Measurements from ENCODE around the gene CLIC6. TPM values are rescaled to one million over a fixed set of nuclear protein-coding genes. Genes with fewer than 3 reads are reported as not detected.

CLIC6 gene
- total RNA-seq, 1 experiment from 2014 or later: 0.24 TPM

DNA sequence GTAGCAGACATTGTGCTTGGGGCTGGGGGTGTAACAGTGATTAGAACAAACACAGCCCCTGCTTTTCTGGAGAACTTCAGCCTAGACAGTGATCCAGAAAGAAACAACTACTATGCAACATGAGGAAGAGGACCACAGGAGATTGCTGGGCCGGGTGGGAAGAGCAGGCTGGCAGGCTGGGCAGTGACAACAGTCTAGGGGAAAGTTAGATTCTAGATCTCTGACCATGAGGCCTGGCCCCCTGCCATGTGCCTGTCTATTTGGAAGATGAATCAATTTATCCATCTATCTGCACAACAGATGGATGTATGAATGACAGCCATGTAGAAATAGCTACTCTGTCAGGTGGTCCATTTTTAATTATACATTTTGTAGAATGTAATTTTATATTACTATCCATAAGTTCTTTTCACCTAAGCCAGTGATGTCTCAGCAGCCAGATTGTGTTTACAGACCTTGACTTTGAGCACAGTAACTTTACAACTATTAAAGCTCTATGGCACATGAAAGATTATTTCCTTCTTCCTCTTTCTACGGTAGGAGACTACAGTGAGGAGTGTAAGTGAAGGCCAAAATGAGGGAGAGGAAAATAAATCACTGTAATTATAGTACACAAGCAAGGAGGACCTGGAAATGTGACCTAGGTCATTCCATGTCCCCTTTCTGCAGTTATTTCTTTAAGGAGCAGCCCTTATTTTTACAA lies 15.5 kb downstream of the CLIC6 start:
- H3K27ac Mint-ChIP-seq (ENCODE audit: unreplicated experiment): no peak overlapping the region
- H3K27me3 Mint-ChIP-seq (ENCODE audit: unreplicated experiment): no peaks in the 10 kb centered on the region
- no peaks in the 10 kb centered on the region for H3K36me3 Mint-ChIP-seq (ENCODE audit: insufficient read depth, unreplicated experiment)
- CTCF ChIA-PET: interaction anchor here (0.8 kb wide), 1 partner anchor 13 kb away, joined by 3 read pairs; no protein-coding TSS in a partner anchor
- no peak overlapping the region for H3K4me3 Mint-ChIP-seq (ENCODE audit: low read depth, unreplicated experiment)
- intact Hi-C loops (cut with micrococcal nuclease; ENCODE audit: unreplicated experiment): no loop called here
- no peaks in the 10 kb centered on the region for H3K9me3 Mint-ChIP-seq (ENCODE audit: low read depth, unreplicated experiment)
- DNase-seq: no peak
- BruUV-seq (replicated peaks): no TSS peak
- H3K4me1 Mint-ChIP-seq (ENCODE audit: low read depth, unreplicated experiment): no peaks in the 10 kb centered on the region
- TF ChIP-seq, protein P1, sequence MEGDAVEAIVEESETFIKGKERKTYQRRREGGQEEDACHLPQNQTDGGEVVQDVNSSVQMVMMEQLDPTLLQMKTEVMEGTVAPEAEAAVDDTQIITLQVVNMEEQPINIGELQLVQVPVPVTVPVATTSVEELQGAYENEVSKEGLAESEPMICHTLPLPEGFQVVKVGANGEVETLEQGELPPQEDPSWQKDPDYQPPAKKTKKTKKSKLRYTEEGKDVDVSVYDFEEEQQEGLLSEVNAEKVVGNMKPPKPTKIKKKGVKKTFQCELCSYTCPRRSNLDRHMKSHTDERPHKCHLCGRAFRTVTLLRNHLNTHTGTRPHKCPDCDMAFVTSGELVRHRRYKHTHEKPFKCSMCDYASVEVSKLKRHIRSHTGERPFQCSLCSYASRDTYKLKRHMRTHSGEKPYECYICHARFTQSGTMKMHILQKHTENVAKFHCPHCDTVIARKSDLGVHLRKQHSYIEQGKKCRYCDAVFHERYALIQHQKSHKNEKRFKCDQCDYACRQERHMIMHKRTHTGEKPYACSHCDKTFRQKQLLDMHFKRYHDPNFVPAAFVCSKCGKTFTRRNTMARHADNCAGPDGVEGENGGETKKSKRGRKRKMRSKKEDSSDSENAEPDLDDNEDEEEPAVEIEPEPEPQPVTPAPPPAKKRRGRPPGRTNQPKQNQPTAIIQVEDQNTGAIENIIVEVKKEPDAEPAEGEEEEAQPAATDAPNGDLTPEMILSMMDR (IDR thresholded peaks at IDR 0.05; ENCODE audit: unreplicated experiment): no peak

DNA sequence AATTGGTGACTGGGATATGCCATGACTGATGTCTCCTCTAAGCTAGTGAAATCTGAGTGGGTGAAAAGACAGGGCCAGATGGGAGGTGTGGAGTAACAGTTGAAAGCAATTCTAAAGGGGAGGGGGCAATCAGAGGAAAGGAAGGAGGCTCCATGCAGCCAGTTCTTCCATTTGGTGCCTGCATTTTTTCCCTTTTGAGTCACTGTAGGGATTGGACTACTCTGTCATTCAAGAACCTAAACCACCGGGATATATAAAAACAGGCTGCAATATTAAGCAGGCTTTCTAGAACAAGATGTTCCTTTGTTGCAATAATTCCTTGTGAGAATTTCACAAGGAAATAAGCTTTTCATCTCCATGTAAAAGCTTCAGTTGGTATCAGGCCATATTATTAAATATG lies 18.3 kb downstream of the CLIC6 start:
- intact Hi-C loops (cut with micrococcal nuclease; ENCODE audit: unreplicated experiment): no loop called here
- BruUV-seq (replicated peaks): no TSS peak
- no peaks in the 10 kb centered on the region for H3K27me3 Mint-ChIP-seq (ENCODE audit: unreplicated experiment)
- no peaks in the 10 kb centered on the region for H3K9me3 Mint-ChIP-seq (ENCODE audit: low read depth, unreplicated experiment)
- no peak overlapping the region for H3K4me3 Mint-ChIP-seq (ENCODE audit: low read depth, unreplicated experiment)
- no peak for DNase-seq
- TF ChIP-seq, protein P1 (IDR thresholded peaks at IDR 0.05; ENCODE audit: unreplicated experiment): no peak
- peaks cover 13% of the 10 kb centered on the region for H3K4me1 Mint-ChIP-seq (ENCODE audit: low read depth, unreplicated experiment)
- no peak overlapping the region for H3K27ac Mint-ChIP-seq (ENCODE audit: unreplicated experiment)
- CTCF ChIA-PET: interaction anchor here (0.6 kb wide), 1 partner anchor 1270 kb away, joined by 3 read pairs; no protein-coding TSS in a partner anchor
- no peaks in the 10 kb centered on the region for H3K36me3 Mint-ChIP-seq (ENCODE audit: insufficient read depth, unreplicated experiment)

DNA sequence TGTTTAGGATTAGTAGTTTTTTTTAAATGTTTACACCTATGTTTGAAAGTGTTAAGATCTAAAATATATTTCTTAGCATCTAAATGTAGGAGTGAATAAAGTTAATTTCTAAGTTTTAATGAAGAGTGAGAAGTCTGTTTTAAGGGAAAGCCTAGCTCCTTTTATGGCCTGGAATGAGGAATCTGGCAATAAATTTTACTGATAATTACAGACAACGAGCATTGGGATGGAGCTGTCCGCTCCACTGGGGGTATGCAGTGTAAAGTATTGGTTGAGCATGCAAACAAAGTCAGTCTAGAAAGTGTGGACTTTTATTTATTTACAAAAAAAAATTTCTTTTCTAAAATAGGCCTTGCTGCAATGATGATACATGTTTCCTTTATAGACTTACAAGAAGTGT lies 19.0 kb downstream of the CLIC6 start:
- Mint-ChIP-seq H3K36me3 (ENCODE audit: insufficient read depth, unreplicated experiment) (no peaks in the 10 kb centered on the region), H3K4me3 (ENCODE audit: low read depth, unreplicated experiment) (no peak overlapping the region), H3K27me3 (ENCODE audit: unreplicated experiment) (no peaks in the 10 kb centered on the region), H3K4me1 (ENCODE audit: low read depth, unreplicated experiment) (peaks cover 19% of the 10 kb centered on the region), H3K27ac (ENCODE audit: unreplicated experiment) (no peak overlapping the region), H3K9me3 (ENCODE audit: low read depth, unreplicated experiment) (no peaks in the 10 kb centered on the region)
- CTCF ChIA-PET: no interaction called here
- intact Hi-C loops (cut with micrococcal nuclease; ENCODE audit: unreplicated experiment): no loop called here
- no TSS peak for BruUV-seq (replicated peaks)
- no peak for DNase-seq
- TF ChIP-seq, protein P1 (IDR thresholded peaks at IDR 0.05; ENCODE audit: unreplicated experiment): no peak

DNA sequence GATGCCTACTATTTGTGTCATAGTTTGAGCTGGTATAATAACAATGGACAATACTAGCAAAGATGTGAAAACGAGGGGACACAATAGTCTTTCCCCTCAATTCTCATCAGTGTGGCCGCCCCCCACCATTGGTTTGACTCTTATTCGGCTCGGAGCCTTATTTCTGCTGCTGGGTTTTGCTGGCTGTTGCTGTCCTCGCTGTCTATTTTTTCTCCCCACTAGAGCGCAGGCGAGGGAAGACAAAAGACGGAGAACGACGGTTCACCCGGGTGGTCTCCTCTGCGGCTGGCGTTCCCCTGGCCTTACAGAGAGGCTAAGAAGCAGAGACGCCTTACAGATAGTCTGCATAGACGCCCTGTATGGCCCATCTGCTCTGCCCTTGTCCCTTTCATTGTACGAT lies 19.4 kb downstream of the CLIC6 start:
- no peak for DNase-seq
- intact Hi-C loops (cut with micrococcal nuclease; ENCODE audit: unreplicated experiment): no loop called here

More for the DNA sequence above, 19.4 kb downstream of the CLIC6 start:
- Mint-ChIP-seq H3K4me1 (ENCODE audit: low read depth, unreplicated experiment) (peaks cover 19% of the 10 kb centered on the region), H3K36me3 (ENCODE audit: insufficient read depth, unreplicated experiment) (no peaks in the 10 kb centered on the region), H3K9me3 (ENCODE audit: low read depth, unreplicated experiment) (no peaks in the 10 kb centered on the region), H3K27me3 (ENCODE audit: unreplicated experiment) (no peaks in the 10 kb centered on the region), H3K4me3 (ENCODE audit: low read depth, unreplicated experiment) (no peak overlapping the region), H3K27ac (ENCODE audit: unreplicated experiment) (no peak overlapping the region)
- BruUV-seq (replicated peaks): no TSS peak
- CTCF ChIA-PET: no interaction called here
- TF ChIP-seq, protein P1 (IDR thresholded peaks at IDR 0.05; ENCODE audit: unreplicated experiment): no peak

Measured in Calu3 (cell line).